Muscle of leg (tissue), 11 donors: Measurements from ENCODE around the gene CASP2. TPM values are rescaled to one million over a fixed set of nuclear protein-coding genes. Genes with fewer than 3 reads are reported as not detected.
"Not testable (repeated sequence)": the region's sequence is repeated elsewhere in the genome, so short reads cannot be mapped to it uniquely, and the experiment has no call there.

ENCODE experiments used
- DNase-seq: peaks from one replicate; pipeline ENCODE4 v3.0.0; 2013
- H3K27ac ChIP-seq: one replicate; pipeline ENCODE4 v1.5.1; 2013; ENCODE audit warnings: mild to moderate bottlenecking, low read length, control low read depth
- H3K27me3 ChIP-seq: one replicate; pipeline ENCODE4 v1.6.1; 2013; ENCODE audit warnings: low read length; ENCODE audit not compliant: control insufficient read depth, insufficient read depth
- H3K36me3 ChIP-seq: one replicate; pipeline ENCODE4 v1.6.1; 2013; ENCODE audit warnings: low read length; ENCODE audit not compliant: control insufficient read depth, insufficient read depth
- H3K4me1 ChIP-seq: one replicate; pipeline ENCODE4 v1.6.1; 2013; ENCODE audit warnings: low read length; ENCODE audit not compliant: control insufficient read depth, insufficient read depth
- H3K4me3 ChIP-seq: one replicate; pipeline ENCODE4 v1.5.1; 2013; ENCODE audit warnings: low read length, control low read depth
- H3K9me3 ChIP-seq: replicated peaks from 2 replicates; pipeline ENCODE4 v1.6.1; 2013; ENCODE audit warnings: low read depth, low read length; ENCODE audit not compliant: control insufficient read depth
- WGBS: methylation state at CpG from one replicate; pipeline ENCODE4 v1.1.5; 2013; ENCODE audit warnings: missing lambda C conversion rate; ENCODE audit not compliant: insufficient coverage; 5-methylcytosine and 5-hydroxymethylcytosine counted together
- polyA plus RNA-seq, 8 donors: library from polyadenylated mRNA; unstranded; fragments of 120-200 nt; gene quantifications; one replicate each; pipeline versions ENCODE4 v1.2.1 to v1.2.3, GENCODE V29; 2013; ENCODE audit warnings: inconsistent platforms in 1 of 8, low replicate concordance in 1 of 8; ENCODE audit not compliant: insufficient read length in 8 of 8, insufficient read depth in 1 of 8
- total RNA-seq: library from RNA; stranded (reverse); fragments of 120-200 nt; gene quantifications from one replicate; pipeline ENCODE4 v1.2.4, GENCODE V29; 2013

Gene CASP2
- total and polyA plus RNA-seq, 9 donors = 12.1 to 29.1 (median 21.2) TPM

DNA sequence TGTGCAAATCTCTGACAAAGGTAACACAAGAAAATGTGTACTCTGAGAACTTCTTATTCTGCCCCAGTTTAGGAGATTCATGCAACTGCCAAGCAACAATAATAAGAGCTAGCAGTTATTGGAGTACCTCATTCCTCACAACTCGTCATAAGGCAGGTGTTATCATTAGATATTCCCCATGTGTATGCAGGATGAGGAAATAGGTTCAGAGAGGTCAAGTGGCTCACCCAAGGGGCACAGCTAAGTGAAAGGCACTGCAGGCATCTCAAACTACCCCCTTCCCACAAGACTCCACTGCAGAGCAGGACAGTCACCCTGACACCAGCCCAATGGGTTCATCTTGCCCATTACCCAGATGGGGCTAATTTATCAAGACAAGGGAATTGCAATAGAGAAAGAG is 26.2 kb upstream of the CASP2 start:
- H3K27ac ChIP-seq = no peak overlapping the region
- no CpG with 5 or more reads among the region's 1 CpG for WGBS
- H3K36me3 ChIP-seq = peaks cover 11% of the 10 kb centered on the region
- no peaks in the 10 kb centered on the region for H3K27me3 ChIP-seq
- H3K4me1 ChIP-seq = peaks cover 19% of the 10 kb centered on the region
- no peak for DNase-seq
- no peaks in the 10 kb centered on the region for H3K9me3 ChIP-seq
- no peak overlapping the region for H3K4me3 ChIP-seq

DNA sequence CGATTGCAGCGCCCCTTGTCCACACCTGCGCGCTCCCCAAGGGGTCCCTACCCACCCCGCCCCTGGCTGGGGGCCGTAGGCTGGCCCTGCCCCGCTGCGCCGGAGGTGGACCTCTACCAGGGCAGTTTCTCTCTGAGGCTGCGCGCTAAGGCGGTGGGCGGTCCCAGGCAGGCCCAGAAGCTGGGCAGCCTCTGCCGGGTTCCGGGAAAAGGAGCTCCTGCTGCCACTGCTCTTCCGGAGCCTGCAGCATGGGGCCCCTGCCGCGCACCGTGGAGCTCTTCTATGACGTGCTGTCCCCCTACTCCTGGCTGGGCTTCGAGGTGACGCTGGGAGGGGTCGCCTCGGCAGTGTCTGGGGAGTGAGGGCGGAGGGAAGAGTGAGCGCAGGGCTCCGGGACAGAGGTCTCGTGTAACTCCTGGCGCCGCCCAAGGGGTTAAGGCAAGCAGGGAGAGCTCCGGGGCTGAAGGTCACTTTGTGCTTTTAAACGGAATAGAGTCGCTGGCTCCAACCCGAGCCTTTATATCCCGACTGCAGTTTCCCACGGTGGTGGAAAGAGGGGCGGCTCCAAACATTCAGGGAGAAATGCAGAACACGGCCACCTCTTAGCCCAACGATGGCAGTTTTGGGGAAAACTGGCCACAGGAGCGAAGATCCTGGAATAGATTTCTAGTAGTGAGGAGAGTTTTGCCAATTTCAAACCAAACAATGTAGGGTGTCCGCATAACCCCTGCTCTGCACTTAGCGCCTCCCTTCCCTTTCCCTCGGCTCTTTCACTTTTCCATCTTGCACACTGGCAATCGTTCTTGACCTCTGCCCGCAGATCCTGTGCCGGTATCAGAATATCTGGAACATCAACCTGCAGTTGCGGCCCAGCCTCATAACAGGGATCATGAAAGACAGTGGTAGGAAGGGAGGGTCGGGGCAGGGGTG is 24.6 kb upstream of the CASP2 start, which contains the start of gene GSTK1:
TSS of gene GSTK1 (plus strand) at position 176 of the 930 bp plus-strand sequence. CDS start at position 249, 73 bp downstream.
- 1% methylated on average over 35 of the region's 48 CpGs for WGBS
- DNase-seq = peak; percentile 90

DNA sequence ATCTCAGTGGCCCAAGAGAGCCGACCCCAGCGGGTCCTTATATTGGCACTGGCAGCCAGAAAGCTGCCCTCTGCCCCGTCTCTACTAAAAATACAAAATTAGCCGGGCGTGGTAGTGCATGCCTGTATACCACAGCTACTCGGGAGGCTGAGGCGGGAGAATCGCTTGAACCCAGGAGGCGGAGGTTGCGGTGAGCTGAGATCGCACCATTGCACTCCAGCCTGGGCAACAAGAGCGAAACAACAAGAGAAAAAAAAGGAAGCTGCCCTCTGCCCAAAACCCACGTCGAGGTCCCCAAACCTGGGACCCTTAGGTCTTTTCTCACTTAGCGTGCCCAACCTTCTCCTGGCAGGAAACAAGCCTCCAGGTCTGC is 24.0 kb upstream of the CASP2 start:
- Histone ChIP-seq H3K27ac (peak overlapping the region; percentile 84), H3K36me3 (peaks cover 33% of the 10 kb centered on the region), H3K4me3 (peak overlapping the region; percentile 69), H3K4me1 (peaks cover 19% of the 10 kb centered on the region)
- DNase-seq, H3K9me3 ChIP-seq, H3K27me3 ChIP-seq: not testable (repeated sequence)
- WGBS = 80% methylated on average over 14 of the region's 15 CpGs

More for the DNA sequence above, 24.6 kb upstream of the CASP2 start, which contains the start of gene GSTK1:
- peak within 1 kb of the TSS; percentile 69 for H3K4me3 ChIP-seq
- H3K36me3 ChIP-seq = peaks cover 27% of the 10 kb centered on the region
- H3K27me3 ChIP-seq = no peaks in the 10 kb centered on the region
- no peaks in the 10 kb centered on the region for H3K9me3 ChIP-seq
- peak within 1 kb of the TSS; percentile 84 for H3K27ac ChIP-seq
- peaks cover 19% of the 10 kb centered on the region for H3K4me1 ChIP-seq

DNA sequence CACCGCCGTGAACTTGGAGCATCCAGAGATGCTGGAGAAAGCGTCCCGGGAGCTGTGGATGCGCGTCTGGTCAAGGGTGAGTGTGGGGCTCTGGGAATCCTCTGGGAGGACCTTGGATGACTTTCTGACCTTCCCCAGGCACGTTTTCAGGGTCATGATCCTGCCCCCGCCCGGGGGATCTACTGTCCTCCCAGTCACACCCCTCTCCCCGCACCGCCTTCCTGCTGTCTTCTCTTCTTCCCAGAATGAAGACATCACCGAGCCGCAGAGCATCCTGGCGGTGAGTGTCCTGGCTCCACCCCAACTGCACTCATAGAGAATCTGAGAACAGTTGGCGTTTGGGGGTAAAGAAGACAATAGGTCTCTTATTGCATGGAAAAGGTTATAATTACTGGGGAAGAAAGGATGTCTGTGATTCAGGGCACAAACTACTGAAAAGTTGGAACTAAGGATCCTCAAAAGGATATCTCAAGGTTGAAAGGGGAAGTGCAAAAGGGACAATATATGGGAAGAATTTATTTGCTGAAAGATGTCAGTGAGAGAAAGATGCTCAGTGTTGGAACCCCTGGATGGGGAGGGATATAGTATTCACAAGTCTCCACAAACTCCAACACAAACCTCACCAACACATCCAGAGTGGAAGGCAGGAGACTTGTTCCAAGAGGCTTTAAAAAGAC is 23.0 kb upstream of the CASP2 start:
- no peaks in the 10 kb centered on the region for H3K27me3 ChIP-seq
- 81% methylated on average over 10 of the region's 15 CpGs for WGBS
- no peaks in the 10 kb centered on the region for H3K9me3 ChIP-seq
- H3K4me1 ChIP-seq = peaks cover 19% of the 10 kb centered on the region
- H3K27ac ChIP-seq = no peak overlapping the region
- H3K36me3 ChIP-seq = peaks cover 39% of the 10 kb centered on the region
- no peak for DNase-seq
- no peak overlapping the region for H3K4me3 ChIP-seq

DNA sequence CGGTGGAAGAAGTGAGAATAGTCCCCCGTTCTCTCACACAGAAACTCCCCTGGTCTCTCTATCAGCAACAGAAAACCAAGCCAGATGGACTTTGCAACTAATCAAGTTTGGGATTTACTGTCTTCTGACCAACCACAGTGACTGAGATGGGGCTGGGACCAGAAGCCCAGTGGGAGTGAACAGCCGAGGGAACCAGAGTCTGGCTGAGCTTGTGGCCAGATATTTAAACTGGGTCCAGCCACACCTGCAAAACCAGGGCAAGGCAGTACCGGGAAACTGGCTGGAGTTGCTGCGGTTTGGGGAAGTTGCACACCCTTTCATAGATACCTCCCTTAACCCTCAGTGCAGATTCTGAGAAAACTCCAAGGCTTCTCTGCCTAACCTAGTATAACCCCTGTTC is 18.9 kb upstream of the CASP2 start:
- WGBS = 76% methylated on average over 3 of the region's 5 CpGs
- no peak for DNase-seq
- peaks cover 9% of the 10 kb centered on the region for H3K4me1 ChIP-seq
- peaks cover 39% of the 10 kb centered on the region for H3K36me3 ChIP-seq
- no peak overlapping the region for H3K27ac ChIP-seq
- H3K27me3 ChIP-seq = no peaks in the 10 kb centered on the region
- no peaks in the 10 kb centered on the region for H3K9me3 ChIP-seq
- no peak overlapping the region for H3K4me3 ChIP-seq

DNA sequence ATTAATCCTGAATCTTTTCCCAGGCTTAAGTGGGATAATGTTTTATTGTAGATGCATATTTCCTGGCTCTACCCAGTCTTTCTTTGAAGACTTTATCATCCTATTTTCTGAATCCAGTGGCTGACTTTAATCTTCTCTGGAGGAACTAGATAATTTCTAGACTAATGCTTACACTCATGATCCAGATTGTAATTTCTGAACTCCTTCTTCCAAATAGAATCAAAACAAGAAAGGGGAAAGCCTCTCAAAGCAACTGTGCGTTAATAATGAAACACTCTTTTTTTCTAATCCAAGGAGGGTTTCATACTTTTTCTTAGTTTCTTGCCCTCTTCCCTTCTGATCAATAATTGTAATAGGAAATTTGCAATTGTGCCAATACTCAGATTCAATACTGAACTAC is 16.9 kb upstream of the CASP2 start:
- Histone ChIP-seq H3K4me3 (no peak overlapping the region), H3K9me3 (no peaks in the 10 kb centered on the region), H3K27me3 (no peaks in the 10 kb centered on the region), H3K36me3 (peaks cover 33% of the 10 kb centered on the region), H3K27ac (no peak overlapping the region), H3K4me1 (no peaks in the 10 kb centered on the region)
- DNase-seq = no peak
- WGBS = no CpG with 5 or more reads among the region's 1 CpG

DNA sequence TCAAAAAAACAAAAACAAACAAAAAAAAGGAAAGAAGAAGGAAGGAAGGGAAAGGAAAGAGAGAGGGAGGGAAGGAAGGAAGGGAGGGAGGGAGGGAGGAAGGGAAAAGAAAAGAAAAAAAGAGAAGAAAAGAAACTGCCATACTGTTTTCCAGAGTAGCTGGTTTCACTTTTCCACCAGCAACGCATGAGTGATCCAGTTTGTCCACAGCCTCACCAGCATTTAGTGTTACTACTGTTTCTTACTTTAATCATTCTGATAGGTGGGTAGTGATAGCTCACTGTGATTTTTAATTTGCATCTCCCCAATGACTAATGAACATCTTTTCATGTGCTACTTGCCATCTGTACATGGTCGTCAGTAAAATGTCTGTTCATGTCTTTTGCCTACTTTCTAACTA is 15.3 kb upstream of the CASP2 start:
- no peaks in the 10 kb centered on the region for H3K4me1 ChIP-seq
- no peak overlapping the region for H3K4me3 ChIP-seq
- DNase-seq = no peak
- H3K36me3 ChIP-seq = peaks cover 18% of the 10 kb centered on the region
- no peaks in the 10 kb centered on the region for H3K9me3 ChIP-seq
- no CpG with 5 or more reads among the region's 2 CpGs for WGBS
- H3K27ac ChIP-seq = no peak overlapping the region
- H3K27me3 ChIP-seq = no peaks in the 10 kb centered on the region

DNA sequence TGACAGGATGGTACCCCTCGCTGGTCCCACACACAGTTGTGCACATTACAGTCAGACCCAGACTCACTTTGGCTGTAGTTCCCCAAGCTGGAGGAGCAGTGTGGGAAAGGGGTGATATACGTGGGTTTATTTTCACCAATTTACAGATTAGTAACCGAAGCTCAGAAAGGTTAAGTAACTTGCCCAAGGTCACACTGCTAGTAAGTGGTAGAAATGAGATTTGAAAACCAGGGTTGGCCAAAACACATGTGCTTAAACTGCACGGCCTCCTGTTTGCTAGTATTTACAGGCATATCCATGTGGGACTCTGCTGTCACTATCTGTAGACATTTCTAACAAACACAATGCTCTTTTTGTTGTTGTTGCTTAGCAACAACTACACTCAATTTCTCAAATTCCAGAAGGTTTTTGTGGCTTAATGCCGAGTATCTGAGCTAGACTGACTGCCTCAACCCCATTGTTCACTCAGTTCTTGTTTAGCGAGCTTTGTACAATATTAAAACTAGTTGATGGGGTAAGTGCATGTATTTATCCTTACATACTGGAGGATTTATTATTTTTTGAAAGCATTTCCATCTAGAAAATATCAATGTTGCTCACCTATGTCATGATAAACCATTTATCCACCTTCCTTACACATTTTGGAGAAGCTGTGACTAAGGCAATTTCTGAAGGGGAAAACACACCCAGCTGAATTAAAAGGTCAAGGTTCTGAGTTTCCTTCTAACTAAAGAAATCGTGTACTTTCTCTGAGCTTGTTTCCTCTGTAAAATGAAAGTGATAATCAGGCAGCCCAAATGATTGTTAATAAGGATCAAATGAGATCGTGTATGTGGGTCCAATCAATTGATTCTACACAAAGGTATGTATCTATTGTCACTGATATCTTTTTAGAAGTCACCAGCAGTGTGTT is 8.7 kb upstream of the CASP2 start:
- Histone ChIP-seq H3K36me3 (no peaks in the 10 kb centered on the region), H3K27ac (peak overlapping the region; percentile 92), H3K27me3 (no peaks in the 10 kb centered on the region), H3K4me1 (peaks cover 23% of the 10 kb centered on the region), H3K4me3 (no peak overlapping the region), H3K9me3 (no peaks in the 10 kb centered on the region)
- peak; percentile 96 for DNase-seq
- no CpG with 5 or more reads among the region's 8 CpGs for WGBS

DNA sequence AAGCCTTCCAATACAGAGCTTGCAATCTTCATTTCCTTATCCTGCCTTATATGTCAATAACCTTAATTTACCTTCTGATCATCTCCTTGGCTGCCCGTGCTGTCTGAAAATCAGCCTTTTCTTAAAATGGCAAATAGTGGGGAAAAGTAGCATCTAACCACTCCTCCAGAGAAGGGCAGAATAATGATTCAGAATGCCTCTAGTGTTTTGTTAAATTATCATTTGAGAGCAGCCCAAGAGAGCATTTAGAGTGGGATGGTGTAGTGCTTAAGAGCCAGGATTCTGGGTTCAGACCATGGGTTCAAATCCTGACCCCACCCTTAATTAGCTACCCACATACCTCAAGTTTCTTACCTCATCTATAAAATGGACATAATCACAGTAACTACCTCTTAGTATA is 8.0 kb upstream of the CASP2 start:
- Histone ChIP-seq H3K36me3 (no peaks in the 10 kb centered on the region), H3K4me3 (no peak overlapping the region), H3K27ac (peak overlapping the region; percentile 92), H3K9me3 (no peaks in the 10 kb centered on the region), H3K27me3 (no peaks in the 10 kb centered on the region), H3K4me1 (peaks cover 26% of the 10 kb centered on the region)
- WGBS = no CpG with 5 or more reads among the region's 1 CpG
- no peak for DNase-seq
